GM18861 (cell line): ENCODE measurements around the gene KCNIP4.

Source experiments
- ATAC-seq: cut with Tn5 transposase; IDR thresholded peaks from one replicate; pipeline ENCODE4 v1.9.1; 2021; ENCODE audit not compliant: unreplicated experiment

KCNIP4 gene

GRCh38 chr4:21205821-21206531 lies 742.6 kb downstream of the KCNIP4 start:
- ATAC-seq, result no peak

- no peak for ATAC-seq
These were observed 745.2 kb downstream of the KCNIP4 start for GRCh38 chr4:21203416-21203815.

- no peak for ATAC-seq
These were observed 745.6 kb downstream of the KCNIP4 start for GRCh38 chr4:21202959-21203358.

- no peak for ATAC-seq
These were observed 749.9 kb downstream of the KCNIP4 start for GRCh38 chr4:21198683-21199082.

- no peak for ATAC-seq
These were observed 752.9 kb downstream of the KCNIP4 start for GRCh38 chr4:21195682-21196081.

- ATAC-seq, result no peak
These were observed 756.2 kb downstream of the KCNIP4 start for GRCh38 chr4:21192367-21192766.

GRCh38 chr4:21191317-21191716 lies 757.3 kb downstream of the KCNIP4 start:
- ATAC-seq, result no peak

GRCh38 chr4:21184788-21185187 lies 763.8 kb downstream of the KCNIP4 start:
- no peak for ATAC-seq

- no peak for ATAC-seq
These were observed 766.9 kb downstream of the KCNIP4 start for GRCh38 chr4:21181716-21182115.

GRCh38 chr4:21177871-21178270 lies 770.7 kb downstream of the KCNIP4 start:
- ATAC-seq, result no peak

GRCh38 chr4:21177092-21177491 lies 771.5 kb downstream of the KCNIP4 start:
- no peak for ATAC-seq

GRCh38 chr4:21167711-21168110 lies 780.9 kb downstream of the KCNIP4 start:
- ATAC-seq, result no peak

- ATAC-seq, result no peak
These were observed 793.2 kb downstream of the KCNIP4 start for GRCh38 chr4:21155367-21155766.

GRCh38 chr4:21139327-21139726 lies 809.2 kb downstream of the KCNIP4 start:
- ATAC-seq, result no peak

GRCh38 chr4:21136051-21136630 lies 812.4 kb downstream of the KCNIP4 start:
- no peak for ATAC-seq

GRCh38 chr4:21134994-21135393 lies 813.6 kb downstream of the KCNIP4 start:
- ATAC-seq, result no peak

- ATAC-seq, result no peak
These were observed 818.0 kb downstream of the KCNIP4 start for GRCh38 chr4:21130606-21131005.

- ATAC-seq, result no peak
These were observed 822.5 kb downstream of the KCNIP4 start for GRCh38 chr4:21126014-21126512.

- ATAC-seq, result no peak
These were observed 830.3 kb downstream of the KCNIP4 start for GRCh38 chr4:21118301-21118700.

- ATAC-seq, result no peak
These were observed 830.9 kb downstream of the KCNIP4 start for GRCh38 chr4:21117541-21118180.

GRCh38 chr4:21113496-21114223 lies 834.9 kb downstream of the KCNIP4 start:
- ATAC-seq, result no peak

GRCh38 chr4:21102667-21103066 lies 845.9 kb downstream of the KCNIP4 start:
- ATAC-seq, result no peak
